CD4-positive, alpha-beta T cell treated with Interleukin-15 for 1 hour (primary cell): ENCODE results near the gene ARCN1.
"Not testable (repeated sequence)": the region's sequence is repeated elsewhere in the genome, so short reads cannot be mapped to it uniquely, and the experiment has no call there.

Experiments used
- DNase-seq: peaks from one replicate; pipeline ENCODE4 v3.0.0-alpha.2; 2020

The ARCN1 gene

DNA sequence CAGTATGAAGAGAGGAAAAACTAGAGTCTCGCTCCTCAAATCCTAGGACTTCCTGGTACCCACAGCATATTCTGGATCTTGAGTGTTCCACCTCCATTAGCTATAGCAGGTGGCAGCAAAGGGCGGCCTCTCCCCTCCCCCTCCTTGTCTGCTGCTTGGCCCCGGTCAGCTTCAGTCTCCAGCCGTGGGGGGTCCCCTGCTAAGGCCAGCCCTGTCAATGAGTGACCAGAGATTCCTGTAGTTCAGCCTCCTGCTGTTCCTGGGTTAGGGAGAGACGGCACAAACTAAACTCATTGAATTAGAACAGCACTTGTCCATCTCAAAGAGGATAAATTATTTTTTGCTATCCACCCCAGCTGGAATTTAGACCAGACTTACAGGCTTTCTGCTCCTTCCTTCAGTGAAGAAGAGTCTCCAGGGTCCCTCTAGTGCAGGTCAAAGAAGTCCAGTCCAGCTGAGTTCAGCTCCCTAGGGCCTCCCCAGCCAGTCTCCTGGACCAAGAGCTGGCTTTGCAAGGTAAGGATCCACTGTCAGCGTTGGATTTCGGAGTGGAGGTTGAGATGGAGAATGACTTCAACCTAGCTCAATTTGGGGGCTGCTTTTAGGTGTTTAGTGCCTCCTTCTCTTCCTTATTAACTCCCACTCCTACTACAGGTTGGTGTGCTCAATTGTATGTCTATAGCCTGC lies 34.1 kb downstream of the ARCN1 start:
- DNase-seq: no peak

DNA sequence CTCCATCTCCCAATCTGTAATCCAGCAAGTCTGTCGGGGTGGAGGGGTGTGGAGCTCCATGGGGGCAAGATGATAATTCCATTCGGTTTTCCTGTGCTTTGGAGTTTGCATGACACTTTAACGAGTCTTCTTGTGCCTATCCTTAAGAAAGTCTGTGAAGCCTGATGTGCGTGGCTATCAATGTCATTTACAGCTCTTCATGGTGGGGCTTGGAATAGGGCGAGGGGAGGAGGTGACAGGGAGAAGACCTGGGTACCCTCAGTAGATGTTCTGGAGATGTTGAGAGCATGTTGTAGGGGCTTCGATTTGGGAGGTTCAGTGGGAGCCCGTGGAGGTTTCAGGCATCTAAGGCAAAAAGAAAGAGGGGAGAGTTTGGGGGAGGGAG lies 34.6 kb downstream of the ARCN1 start:
- no peak for DNase-seq

DNA sequence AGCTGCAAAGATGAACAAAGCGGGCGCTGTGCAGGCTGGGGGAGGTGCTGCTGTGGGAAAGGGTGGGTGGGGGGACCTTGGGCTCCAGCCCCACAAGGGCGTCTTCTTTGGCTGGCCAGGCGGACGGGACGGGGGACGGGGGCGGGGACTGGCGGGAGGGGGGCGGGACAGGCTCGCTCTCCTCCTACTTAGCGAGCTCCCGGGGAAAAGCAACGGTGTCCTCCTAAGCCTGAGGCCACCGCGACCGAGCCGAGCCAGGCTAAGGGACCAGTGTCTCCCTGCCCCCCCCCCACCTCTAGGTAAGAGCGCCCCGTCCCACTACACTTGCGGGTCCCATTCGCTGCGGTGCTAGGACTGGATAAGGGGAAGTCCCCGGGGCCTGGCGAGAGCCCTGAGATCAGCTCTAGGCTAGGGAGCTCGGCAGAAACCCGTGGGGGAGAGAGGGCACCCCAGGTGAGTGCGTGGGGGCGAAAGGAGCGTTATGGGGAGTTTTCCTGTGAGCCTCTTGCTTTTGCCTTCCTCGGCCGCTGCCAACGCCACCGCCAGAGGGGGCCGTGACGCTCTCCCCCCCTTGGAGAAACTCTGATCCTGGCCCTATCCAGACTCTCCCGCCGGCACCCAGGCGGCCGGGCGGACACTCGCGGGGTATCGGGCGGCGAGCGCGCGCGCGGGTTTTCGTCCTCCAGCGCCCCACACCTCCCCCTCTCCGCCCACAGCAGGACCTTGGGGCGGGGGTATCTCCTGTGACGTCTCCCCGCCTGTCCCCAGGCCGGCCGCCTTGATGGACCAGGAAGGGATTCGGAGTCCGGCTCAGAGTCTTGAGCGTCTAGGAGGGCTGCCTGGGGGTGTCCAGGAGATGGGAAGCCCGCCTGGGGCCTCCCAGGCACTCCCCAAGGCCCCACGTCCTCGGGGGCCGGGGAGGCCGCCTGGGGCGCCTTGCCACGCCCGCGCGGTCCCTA lies 35.5 kb downstream of the ARCN1 start, which contains the start of gene PHLDB1:
Gene PHLDB1 (plus strand): TSS at position 215 of the 959 bp plus-strand sequence. CDS start 6,222 bp downstream, outside the sequence.
- DNase-seq: peak; percentile 41

DNA sequence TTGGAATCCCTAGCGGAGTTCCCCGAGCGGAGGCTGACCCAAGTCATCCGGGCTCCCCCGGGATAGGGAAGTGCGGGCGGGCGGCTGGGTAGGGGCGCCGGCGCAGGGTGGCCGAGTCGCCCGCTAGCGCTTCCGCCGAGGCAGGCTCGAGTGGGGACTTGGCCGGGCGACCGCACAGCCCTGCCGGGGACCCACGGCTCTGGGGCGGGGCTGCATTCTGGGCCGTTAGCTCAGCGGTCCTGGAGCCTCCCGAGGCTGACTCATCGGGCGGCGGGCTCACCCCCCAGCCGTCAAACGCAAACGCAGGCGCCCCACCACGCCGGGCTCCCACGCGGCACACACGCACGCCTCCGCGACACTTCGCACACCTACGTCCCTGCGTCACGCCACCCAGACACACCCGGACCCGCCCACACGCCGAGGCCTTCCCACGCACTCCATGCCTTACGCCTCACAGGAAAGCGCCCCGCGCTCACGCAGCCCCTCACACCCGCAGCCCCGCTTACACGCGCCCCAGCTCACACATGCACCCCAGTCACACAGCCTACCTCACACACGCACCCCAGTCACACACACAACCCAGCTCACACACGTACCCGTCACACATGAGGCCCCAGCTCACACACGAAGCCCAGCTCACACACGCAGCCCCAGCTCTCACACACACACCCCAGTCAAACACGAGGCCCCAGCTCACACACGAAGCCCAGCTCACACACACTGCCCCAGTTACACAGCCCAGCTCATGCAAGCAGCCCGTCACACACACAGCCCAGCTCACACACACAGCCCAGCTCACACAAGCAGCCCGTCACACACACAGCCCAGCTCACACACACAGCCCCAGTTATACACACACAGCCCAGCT lies 36.4 kb downstream of the ARCN1 start:
- DNase-seq: peak; percentile 91

DNA sequence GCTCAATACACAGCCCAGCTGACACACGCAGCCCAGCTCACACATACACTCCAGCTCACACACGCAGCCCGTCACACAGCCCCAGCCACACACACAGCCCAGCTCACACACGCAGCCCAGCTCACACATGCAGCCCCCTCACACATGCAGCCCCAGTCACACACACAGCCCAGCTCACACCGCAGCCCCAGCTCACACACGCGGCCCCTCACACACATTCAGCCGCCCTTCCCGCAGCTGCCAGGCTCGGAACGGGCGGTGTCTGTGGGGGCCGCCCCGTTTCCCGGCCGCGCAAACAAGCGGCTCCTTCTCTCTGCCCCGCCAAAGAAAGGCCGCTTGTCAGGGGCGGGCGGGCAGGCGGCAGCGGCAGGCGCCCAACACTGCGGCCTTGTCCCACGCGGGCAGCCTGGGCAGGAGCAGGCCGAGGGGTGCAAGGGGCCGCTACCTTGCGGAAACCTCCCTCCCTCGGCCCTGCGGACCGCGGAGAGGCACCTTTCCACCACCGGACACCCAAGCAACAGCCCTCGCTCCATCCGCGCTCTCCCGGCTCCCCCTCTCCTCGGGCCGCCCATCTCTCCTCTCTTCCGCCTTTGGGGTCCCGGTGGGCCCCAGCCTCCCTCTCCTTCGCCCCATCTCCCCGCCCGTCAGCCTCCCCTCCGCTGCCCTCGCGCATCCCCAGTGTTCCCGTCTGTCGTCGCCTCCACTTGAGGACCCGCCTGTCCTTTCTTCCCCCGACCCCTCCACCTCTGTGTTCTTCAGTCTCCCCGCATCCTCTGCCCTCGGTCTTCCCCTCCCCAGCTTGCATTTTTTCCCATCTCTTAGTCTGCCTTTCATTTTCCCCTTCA lies 37.4 kb downstream of the ARCN1 start:
- peak; percentile 30 for DNase-seq

DNA sequence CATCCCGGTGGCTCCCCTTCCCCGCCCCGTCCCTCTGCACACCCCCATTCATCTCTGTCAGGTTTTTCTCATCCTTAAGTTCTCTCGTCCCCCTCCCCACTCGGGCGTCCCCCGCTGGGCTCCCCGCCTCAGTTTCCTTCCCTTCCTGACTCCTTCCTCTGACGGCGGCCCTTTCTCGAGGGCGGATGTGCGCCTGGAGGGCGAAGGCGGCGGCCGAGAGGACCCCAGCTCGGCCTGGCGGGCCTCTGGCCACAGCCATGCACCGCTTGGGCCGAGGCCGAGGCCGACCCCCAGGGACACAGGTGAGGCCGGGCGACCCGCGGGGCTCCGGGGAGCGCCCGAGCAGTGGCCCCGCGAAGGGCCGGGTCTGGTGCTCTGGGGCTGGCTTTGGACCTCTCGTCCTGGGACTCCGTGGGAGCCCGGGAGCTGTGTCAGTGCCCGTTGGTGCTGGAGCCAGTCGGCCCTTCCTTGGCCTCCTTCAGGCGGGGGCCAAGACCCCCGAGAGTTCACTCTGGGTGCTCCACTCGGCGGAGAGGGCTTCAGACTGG lies 38.1 kb downstream of the ARCN1 start:
- no peak for DNase-seq

DNA sequence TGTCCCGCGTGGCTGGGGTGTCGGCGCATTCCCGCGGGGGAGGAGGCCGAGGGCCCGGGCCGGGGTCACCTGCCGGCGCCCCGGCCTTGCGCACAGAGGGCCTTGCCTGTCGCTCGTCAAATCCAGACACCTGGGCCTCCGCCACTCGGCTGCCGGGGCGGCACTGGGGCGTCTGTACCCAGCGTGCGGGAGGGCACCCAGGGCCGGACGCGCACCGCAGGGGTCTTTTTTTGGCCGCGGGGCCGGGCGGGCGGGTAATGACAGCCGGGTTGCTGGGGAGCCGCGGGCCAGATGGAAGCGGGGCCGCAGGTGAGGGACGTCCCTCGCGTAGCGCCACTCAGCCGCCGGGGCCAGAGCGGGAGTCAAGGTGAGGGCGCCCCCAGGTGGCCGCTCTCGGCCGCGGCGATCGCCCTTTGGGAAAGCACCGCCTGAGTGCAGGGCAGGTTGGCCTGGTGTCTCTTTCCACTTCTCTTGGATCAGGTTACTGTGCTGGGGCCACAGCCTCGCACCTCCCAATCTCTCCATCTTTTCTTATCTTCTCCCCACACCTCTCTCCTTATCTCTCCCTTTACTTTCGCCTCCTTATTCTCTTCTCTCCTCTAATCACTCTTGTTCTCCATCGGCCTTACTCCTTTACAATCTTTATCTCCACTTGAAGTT lies 38.7 kb downstream of the ARCN1 start:
- peak; percentile 81 for DNase-seq

DNA sequence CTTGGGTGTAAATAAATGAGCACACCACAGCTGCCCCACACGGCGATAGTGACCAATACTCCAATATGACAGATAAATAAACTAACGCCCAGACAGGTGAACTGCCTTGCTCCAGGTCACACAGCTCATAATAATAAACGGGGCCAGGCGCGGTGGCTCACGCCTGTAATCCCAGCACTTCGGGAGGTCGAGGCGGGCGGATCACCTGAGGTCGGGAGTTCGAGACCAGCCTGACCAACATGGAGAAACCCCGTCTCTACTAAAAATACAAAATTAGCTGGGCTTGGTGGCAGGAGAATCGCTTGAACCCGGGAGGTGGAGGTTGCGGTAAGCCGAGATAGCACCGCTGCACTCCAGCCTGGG lies 39.2 kb downstream of the ARCN1 start:
- not testable (repeated sequence) for DNase-seq

DNA sequence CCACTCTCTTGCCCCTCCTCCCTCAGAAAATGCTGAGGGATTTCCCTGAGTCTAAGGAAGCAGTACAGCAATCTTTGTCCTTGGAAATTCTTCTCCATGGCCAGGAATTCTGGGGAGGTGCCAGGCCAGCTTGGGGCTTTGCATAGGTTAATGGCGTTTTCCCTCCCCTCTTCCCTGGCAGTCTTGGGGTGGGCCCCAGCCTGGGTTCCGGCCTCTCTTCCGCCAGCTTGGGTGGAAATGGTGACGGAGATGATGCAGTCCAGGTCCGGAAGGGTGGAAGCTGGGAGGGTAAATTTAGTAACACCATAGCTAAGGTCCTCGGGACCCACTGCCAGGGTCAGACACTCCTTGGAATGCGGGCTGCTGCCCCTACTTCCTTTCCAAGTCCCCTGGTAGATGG lies 40.2 kb downstream of the ARCN1 start:
- DNase-seq: no peak

DNA sequence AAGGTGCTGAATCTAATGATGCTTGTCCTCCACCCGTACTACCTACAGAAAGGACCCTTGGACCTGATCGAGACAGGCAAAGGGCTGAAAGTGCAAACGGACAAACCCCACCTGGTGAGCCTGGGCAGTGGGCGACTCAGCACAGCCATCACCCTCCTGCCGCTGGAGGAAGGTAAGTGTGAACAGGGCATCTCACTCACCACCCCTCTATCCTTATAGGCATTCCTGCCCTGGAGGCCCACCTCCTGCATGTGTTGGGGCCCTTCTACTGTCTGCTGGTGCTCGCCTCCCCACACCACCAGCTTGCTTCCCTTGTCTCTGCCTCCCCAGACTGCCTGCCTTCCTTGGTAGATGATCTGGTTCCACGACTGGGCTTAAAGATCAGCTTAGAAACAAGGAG lies 42.3 kb downstream of the ARCN1 start:
- DNase-seq: no peak

DNA sequence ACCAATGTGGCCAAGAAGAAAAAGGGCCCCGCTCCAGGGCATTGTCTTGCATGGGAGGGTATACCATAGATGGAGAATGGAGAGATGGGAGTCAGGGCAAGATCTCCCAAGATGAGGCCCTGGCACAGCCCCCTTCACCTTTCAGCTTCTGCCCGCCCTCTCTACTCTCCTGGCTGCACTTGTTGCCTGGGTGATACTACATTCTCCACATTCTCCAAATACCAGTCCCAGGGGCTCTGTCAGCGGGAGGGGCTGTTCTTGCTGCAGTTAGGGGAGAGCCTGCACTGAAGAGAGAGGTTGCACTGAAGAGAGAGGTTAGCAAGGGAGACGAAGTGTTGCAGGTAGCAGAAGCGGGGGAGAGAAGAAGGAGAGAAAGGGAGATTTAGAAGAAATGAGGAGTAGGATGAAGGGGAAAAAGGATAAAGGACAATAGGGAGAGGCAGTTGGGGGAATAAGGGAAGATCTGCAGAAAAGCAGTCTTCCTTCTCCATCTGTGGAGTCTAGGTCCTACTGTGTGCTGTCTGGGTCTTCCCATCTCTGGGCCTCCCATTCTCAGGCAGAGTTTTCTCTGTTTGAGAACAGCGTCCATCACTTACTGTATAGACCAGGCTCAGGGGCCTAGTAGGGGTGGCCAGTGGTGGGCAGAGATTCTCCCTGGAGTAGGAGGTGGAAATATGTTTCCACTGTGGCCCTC lies 43.2 kb downstream of the ARCN1 start:
- DNase-seq: no peak

DNA sequence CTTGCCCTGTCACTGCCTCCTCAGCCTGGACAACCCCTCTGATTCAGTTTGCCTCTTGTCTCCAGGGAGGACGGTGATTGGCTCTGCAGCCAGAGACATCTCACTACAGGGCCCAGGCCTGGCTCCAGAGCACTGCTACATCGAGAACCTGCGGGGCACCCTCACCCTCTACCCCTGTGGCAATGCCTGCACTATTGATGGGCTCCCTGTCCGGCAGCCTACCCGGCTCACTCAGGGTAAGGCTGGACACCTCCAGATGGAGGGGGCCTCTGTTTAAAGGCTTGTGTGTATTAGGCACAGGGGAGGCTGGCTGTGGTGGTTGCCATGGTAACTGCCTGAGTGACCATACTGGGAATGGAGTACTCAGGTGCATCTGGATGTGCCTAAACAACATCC lies 43.8 kb downstream of the ARCN1 start:
- no peak for DNase-seq

DNA sequence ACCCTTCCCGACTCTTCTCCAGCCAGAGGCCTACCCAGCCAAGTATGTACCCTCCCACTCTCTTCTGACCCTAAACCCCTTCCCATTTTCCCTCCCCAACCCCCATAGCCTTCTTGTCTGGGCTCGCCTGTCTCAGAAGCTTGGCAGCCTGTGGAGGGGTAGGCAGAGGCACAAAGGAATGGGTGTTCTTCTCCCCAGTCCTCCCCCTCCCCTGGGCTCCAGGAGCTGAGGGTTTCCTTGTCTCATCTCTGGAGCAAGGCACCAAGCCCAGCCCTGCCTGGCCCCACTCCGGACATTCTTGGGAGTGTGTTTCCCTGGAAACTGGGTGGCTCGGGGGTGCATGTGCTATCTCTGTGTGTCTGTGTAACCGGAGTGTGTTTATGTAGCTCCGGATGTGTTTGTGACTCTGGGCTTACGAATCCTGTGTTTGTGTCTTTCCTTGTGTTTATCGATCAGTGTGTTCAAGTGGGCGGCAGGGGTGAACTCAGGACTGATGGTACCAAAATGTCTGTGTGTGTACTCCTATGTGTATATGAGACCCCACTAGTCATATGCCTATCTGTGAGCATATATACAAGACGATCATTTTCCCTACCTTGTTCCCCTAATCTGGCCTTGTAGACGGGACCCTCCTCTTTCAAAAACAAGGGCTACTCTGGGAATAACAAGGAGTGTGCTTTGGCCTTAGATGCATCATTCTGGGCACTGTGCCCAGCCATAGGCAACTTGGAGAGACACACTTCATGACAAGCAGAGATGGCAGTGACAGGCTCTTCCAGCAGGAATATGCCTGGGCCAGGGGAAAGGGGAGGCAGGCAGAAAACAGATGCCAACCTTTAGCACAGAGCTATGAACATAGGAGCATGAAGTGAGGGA lies 46.1 kb downstream of the ARCN1 start:
- no peak for DNase-seq

DNA sequence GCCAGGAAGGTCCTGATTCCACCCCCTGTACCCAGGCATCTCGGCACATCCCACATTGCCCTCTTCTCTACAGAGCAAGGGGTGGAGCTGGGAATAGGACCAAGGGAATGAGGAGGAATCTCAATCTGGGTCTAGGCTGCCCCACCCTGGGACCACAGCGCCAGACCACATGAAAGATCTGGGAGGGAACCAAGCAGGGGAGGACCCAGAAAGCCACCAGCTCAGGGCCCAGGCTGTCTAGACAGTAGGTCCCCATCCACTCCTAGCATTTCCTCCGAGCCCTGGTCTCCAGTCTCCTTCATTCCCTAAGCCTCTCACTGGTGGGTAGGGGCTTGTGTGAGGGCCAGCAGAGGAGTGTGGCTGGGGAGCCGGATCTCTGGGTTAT lies 46.8 kb downstream of the ARCN1 start:
- no peak for DNase-seq

DNA sequence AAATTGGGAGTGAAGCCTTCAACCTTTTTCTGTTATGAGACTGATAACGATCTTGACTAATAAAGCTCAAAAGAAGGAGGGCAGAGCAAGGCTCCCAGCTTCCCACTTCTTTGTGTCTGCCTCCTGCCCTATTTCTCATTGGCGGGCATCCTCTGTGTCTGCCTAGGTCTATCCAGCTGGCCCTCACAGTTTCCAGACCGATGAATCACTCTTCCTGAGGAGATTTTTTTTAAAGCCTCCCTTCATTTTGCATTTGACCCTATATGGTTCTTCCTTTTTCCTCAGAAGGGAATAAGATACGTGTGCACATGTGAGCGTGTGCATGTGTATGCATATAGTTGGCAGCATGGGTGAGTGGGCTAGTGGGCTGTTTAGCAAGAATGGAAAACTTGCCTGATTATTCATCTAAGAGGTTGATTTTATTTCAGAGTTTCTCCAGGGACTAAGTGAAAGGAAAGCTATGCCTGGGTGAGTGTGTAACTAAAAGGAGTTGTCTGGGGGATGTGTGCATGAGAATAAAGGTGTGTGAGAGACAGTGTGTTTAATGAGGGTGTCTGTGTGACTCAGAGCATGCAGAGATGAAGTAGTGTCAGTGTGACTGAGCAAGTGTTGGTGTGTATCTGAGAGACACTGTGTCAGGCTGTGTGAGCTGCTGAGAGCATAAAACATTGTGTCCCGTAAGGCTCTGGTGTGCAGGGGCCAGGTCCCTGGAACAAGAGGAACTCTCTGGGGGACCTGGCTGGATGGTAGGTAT lies 47.4 kb downstream of the ARCN1 start:
- no peak for DNase-seq

DNA sequence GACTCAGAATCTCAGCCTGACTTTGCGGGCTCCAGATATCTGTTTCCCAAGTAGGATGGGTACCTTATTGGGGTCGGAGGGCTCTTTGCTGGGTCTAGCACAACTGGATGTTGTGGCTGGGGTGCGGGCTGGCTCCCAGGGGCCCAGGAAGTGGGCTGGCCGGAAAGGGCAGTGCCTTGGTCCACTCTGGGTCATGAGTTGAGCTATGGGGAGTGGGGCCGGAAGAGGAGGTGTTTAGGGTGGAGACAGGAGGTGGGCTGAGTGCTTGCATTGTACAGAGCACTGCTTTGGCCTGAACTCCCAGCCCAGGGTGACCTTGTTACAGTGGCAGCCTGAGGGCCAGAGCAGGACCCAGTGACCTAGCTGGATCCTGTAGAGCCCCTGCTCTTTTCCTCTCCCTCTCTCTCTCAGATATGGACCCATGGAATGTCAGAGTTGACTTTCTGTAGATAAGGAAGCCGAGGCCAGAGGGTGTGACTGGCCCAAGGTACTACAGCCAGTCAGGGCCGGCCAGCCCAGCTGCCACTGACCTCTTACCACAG lies 48.4 kb downstream of the ARCN1 start:
- DNase-seq: no peak

DNA sequence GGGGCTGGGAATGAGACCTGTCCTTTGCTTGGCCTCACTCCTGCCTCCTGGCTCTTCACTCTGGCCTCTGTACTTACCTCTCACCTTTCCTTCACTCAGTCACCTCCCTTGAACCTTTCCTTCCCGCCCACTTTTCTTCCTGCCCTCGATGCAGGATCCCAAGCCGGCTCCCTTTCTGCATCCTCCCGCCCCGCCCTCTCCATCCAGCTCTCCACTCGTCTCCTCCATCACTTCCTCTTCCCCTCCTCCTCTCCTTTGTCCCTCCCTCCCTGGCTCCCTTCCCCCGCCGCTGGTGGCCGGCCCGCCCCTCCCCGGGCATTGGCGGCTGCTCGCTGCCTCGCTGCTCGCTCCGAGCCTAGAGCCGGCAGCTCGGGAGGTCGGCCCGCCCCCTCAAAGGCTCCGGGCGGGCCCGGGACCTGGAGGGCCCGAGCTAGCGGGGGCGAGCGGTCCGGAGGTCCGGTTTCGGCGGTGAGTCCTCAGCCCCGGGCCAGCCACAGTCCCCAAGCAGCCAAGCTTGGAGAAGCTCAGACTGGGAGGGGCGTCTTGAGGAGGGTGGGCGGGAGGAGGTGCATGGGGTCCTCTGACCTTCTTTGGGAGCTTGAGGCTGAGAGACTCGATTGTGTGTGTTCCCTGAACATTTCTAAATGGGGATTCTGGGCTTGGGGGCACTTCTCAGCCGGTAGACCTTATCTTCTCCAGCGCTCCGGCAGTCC lies 49.0 kb downstream of the ARCN1 start:
- no peak for DNase-seq

DNA sequence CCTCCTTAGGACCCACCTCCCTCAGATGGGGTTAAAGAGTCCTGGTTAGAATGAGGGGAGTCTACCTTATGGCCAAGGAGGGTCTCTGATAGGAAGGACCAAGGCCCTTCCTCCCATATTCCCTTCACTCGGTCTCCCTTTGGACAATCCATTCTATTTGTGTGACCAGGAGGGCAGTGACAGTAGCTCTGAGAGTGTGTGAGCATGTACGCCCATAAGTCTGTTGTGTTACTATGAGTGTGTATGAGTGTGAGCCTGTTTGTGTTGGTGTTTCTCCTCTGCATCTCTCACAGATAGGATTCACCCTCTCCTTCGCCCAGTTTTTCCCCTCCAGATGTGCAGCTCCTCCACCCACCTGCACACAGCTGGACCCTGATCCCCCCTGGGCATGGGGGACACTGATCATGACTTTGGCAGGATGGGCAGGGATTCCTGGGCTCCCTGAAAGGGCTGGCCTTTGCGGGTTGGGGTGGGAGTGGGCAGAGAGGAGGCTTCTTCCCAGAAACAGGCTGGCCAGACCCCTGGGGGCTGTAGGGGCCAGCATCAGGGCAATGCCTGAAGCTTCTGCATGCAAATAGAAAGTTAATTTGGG lies 49.7 kb downstream of the ARCN1 start:
- DNase-seq: no peak
